Panc1 (cell line): ENCODE results near the gene TMUB2. TPM values are rescaled to one million over a fixed set of nuclear protein-coding genes. Genes with fewer than 3 reads are reported as not detected.

Experiments used
- ATAC-seq: fragments of 200-7000 bp; cut with Tn5 transposase; 2 replicates; pipeline ENCODE4 v1.9.1; 2020; ENCODE audit warnings: mild to moderate bottlenecking, moderate library complexity
- BruUV-seq: library from RNA; stranded (reverse); fragments of 400-500 nt; replicated peaks from 2 replicates; lab custom pipeline; 2021; lab: Mats Ljungman, UMichigan
- CTCF ChIA-PET: fragments of 300-600 bp; sonication (Branson Sonifier 250); formaldehyde crosslinking; loops from one replicate; lab custom pipeline; 2022; ENCODE audit warnings: antibody characterized with exemption; lab: Charles Lee
- POLR2A ChIA-PET: fragments of 300-600 bp; sonication (Branson Sonifier 250); formaldehyde crosslinking; loops from one replicate; lab custom pipeline; 2022; ENCODE audit warnings: antibody characterized with exemption; lab: Charles Lee
- DNase-seq: peaks from one replicate; pipeline ENCODE4 v3.0.0-alpha.2; 2010; ENCODE audit warnings: low read depth, low spot score
- H3K27ac ChIP-seq: 2 replicates; pipeline ENCODE4 v1.5.1; 2011; ENCODE audit warnings: mild to moderate bottlenecking, low read length, inconsistent platforms
- H3K27me3 ChIP-seq: fragments of 200-500 bp; sonication (Bioruptor generic); 2 replicates; pipeline ENCODE4 v1.6.0; 2014; ENCODE audit warnings: low read length, inconsistent platforms; ENCODE audit not compliant: control insufficient read depth, insufficient read depth
- H3K36me3 ChIP-seq: fragments of 200-500 bp; sonication (Bioruptor generic); 2 replicates; pipeline ENCODE4 v1.5.1; 2014; ENCODE audit warnings: inconsistent platforms, mild to moderate bottlenecking, low read length, moderate library complexity; ENCODE audit not compliant: control insufficient read depth, insufficient read depth
- H3K4me1 ChIP-seq: 2 replicates; pipeline ENCODE4 v1.5.1; 2011; ENCODE audit warnings: inconsistent platforms, mild to moderate bottlenecking, low read length, moderate library complexity; ENCODE audit not compliant: control insufficient read depth, insufficient read depth
- H3K4me3 ChIP-seq, 2 experiments: 2 replicates each; pipeline ENCODE4 v1.5.1; 2011 to 2012; ENCODE audit warnings: low read depth in 2 of 2, low read length in 2 of 2, mild to moderate bottlenecking in 2 of 2, inconsistent platforms in 1 of 2, moderate library complexity in 1 of 2
- H3K9me3 ChIP-seq: fragments of 200-500 bp; sonication (Bioruptor generic); 2 replicates; pipeline ENCODE4 v1.5.1; 2014; ENCODE audit warnings: low read depth, mild to moderate bottlenecking, inconsistent platforms, low read length, moderate library complexity; ENCODE audit not compliant: control insufficient read depth, insufficient read depth
- CTCF ChIP-seq: fragments of 450-650 bp; IDR thresholded peaks from 2 replicates; pipeline ENCODE4 v1.5.1; 2017; ENCODE audit warnings: mild to moderate bottlenecking
- POLR2AphosphoS5 ChIP-seq: IDR thresholded peaks from 2 replicates; pipeline ENCODE4 v1.6.1; 2012; ENCODE audit warnings: mild to moderate bottlenecking, low read depth, low read length, moderate library complexity
- REST ChIP-seq, 2 experiments: IDR thresholded peaks; 2 replicates each; pipeline ENCODE4 v1.6.1; 2011 to 2012; ENCODE audit warnings: low read depth in 2 of 2, control low read depth in 1 of 2, low read length in 1 of 2, mild to moderate bottlenecking in 1 of 2, moderate library complexity in 1 of 2; ENCODE audit not compliant: insufficient read depth in 1 of 2
- SIN3A ChIP-seq: IDR thresholded peaks from 2 replicates; pipeline ENCODE4 v1.6.1; 2012; ENCODE audit warnings: low read depth, mild to moderate bottlenecking, low read length, moderate library complexity, borderline replicate concordance; ENCODE audit not compliant: insufficient read depth
- TCF7L2 ChIP-seq: IDR thresholded peaks from 2 replicates; pipeline ENCODE4 v1.6.1; 2011; ENCODE audit warnings: mild to moderate bottlenecking, low read depth, low read length, inconsistent platforms
- in situ Hi-C: cut with HindIII; loops from 2 replicates; pipeline ENCODE4 v1.10.0; 2016; ENCODE audit warnings: low sequenced_read_pairs, low pct_unique_long_range_greater_than_20kb
- intact Hi-C: fragments of 100-400 bp; cut with micrococcal nuclease; formaldehyde crosslinking; loops from one replicate; pipeline ENCODE4 v1.10.0; 2022; ENCODE audit not compliant: unreplicated experiment
- total RNA-seq: library from RNA; stranded (reverse); gene quantifications from one replicate; pipeline ENCODE4 v1.2.1, GENCODE V29; 2021; ENCODE audit not compliant: unreplicated experiment

The TMUB2 gene
- total RNA-seq, 1 experiment from 2014 or later: 30.7 TPM

- Histone ChIP-seq H3K4me1 (peaks cover 14% of the 10 kb centered on the region), H3K9me3 (no peaks in the 10 kb centered on the region), H3K36me3 (0 out of 2 replicates have a peak, but pooled peaks cover 2% of the 10 kb centered on the region), H3K27ac (no peak overlapping the region), H3K4me3 (no peak overlapping the region), H3K27me3 (no peaks in the 10 kb centered on the region)
- intact Hi-C loops (no loop called here), in situ Hi-C loops (no loop called here)
- DNase-seq (no peak), ATAC-seq (no peak)
- POLR2A ChIA-PET: no interaction called here
- CTCF ChIA-PET: no interaction called here
- BruUV-seq: no TSS peak
- TF ChIP-seq REST (IDR thresholded peaks at IDR 0.05; ENCODE audit: insufficient read depth in 1 of 2, low read depth in 2 of 2, low read length in 1 of 2) (no peak), CTCF (no peak), POLR2AphosphoS5 (no peak), SIN3A (no peak), TCF7L2 (no peak)
Measured at GRCh38 chr17:44207743-44208142, 21.0 kb downstream of the TMUB2 start.

- Histone ChIP-seq H3K4me3 (no peak overlapping the region), H3K9me3 (no peaks in the 10 kb centered on the region), H3K27ac (no peak overlapping the region; the same call in 1 of the 2 replicates), H3K27me3 (no peaks in the 10 kb centered on the region), H3K36me3 (0 out of 2 replicates have a peak, but pooled peaks cover 2% of the 10 kb centered on the region), H3K4me1 (peaks cover 16% of the 10 kb centered on the region)
- ATAC-seq (no peak), DNase-seq (no peak)
- TF ChIP-seq TCF7L2 (no peak), CTCF (no peak), POLR2AphosphoS5 (no peak), REST (IDR thresholded peaks at IDR 0.05; ENCODE audit: insufficient read depth in 1 of 2, low read depth in 2 of 2, low read length in 1 of 2) (no peak), SIN3A (no peak)
- in situ Hi-C loops: no loop called here
- ChIA-PET CTCF (no interaction called here), POLR2A (interaction anchor here (0.5 to 0.7 kb wide), 2 partner anchors 108 to 123 kb away, joined by 3 to 4 read pairs; no protein-coding TSS in a partner anchor)
- intact Hi-C loops: no loop called here
- BruUV-seq: TSS peak; percentile 17
Measured at GRCh38 chr17:44209786-44210341, 23.1 kb downstream of the TMUB2 start.
